AG09309 (cell line): ENCODE measurements around the gene CASP5.

ENCODE experiments used
- DNase-seq: peaks from one replicate; pipeline ENCODE4 v3.0.0-alpha.2; 2010; ENCODE audit warnings: low read depth
- H3K4me3 ChIP-seq: 2 replicates; pipeline ENCODE4 v1.5.1; 2011; ENCODE audit warnings: mild to moderate bottlenecking, low read depth, low read length, moderate library complexity; ENCODE audit not compliant: control insufficient read depth
- CTCF ChIP-seq: IDR thresholded peaks from 2 replicates; pipeline ENCODE4 v1.5.1; 2011; ENCODE audit warnings: mild to moderate bottlenecking, low read depth, low read length, inconsistent platforms; ENCODE audit not compliant: insufficient read depth, control insufficient read depth; ENCODE audit errors: missing control alignments

CASP5 gene

GRCh38 chr11:105000797-105001196, 22.2 kb downstream of the CASP5 start:
- peak; percentile 45 for TF ChIP-seq CTCF
- DNase-seq, result no peak
- H3K4me3 ChIP-seq, result no peak overlapping the region

- DNase-seq, result no peak
- peak; percentile 8 for TF ChIP-seq CTCF
- no peak overlapping the region for H3K4me3 ChIP-seq
Measured at GRCh38 chr11:105000167-105000566, 22.8 kb downstream of the CASP5 start.

GRCh38 chr11:104999721-105000120, 23.2 kb downstream of the CASP5 start:
- DNase-seq, result no peak
- H3K4me3 ChIP-seq, result no peak overlapping the region
- no peak for TF ChIP-seq CTCF

GRCh38 chr11:104997288-104997687, 25.7 kb downstream of the CASP5 start:
- TF ChIP-seq CTCF, result peak; percentile 13
- no peak for DNase-seq
- no peak overlapping the region for H3K4me3 ChIP-seq

GRCh38 chr11:104995001-104995408, 28.0 kb downstream of the CASP5 start:
- no peak for TF ChIP-seq CTCF

GRCh38 chr11:104992781-104993180, 30.2 kb downstream of the CASP5 start:
- DNase-seq, result no peak
- no peak overlapping the region for H3K4me3 ChIP-seq
- no peak for TF ChIP-seq CTCF

More at GRCh38 chr11:104995001-104995408, 28.0 kb downstream of the CASP5 start:
- no peak overlapping the region for H3K4me3 ChIP-seq
- no peak for DNase-seq

- no peak for TF ChIP-seq CTCF
- no peak for DNase-seq
- no peak overlapping the region for H3K4me3 ChIP-seq
Measured at GRCh38 chr11:104991994-104992393, 31.0 kb downstream of the CASP5 start.
